ENCODE measurements around the gene PRLH.

Gene PRLH

GRCh38 chr2:237564526-237565131, 1.7 kb upstream of the PRLH start:
- no peak for DNase-seq (ENCODE audit: low read depth in 2 of 2)

GRCh38 chr2:237565974-237566373, 400 bp upstream of the PRLH start:
- DNase-seq (ENCODE audit: low read depth in 2 of 2), result no peak

- no peak for DNase-seq (ENCODE audit: low read depth in 2 of 2)
Observed at GRCh38 chr2:237567276-237568029, 1.1 kb downstream of the PRLH start.

- no peak for DNase-seq (ENCODE audit: low read depth in 2 of 2)
Observed at GRCh38 chr2:237568121-237568660, 1.8 kb downstream of the PRLH start.

GRCh38 chr2:237569041-237569440, 2.7 kb downstream of the PRLH start:
- no peak for DNase-seq (ENCODE audit: low read depth in 2 of 2)

- DNase-seq (ENCODE audit: low read depth in 2 of 2), result no peak
Observed at GRCh38 chr2:237569896-237570295, 3.5 kb downstream of the PRLH start.

- DNase-seq (ENCODE audit: low read depth in 2 of 2), result no peak
Observed at GRCh38 chr2:237570776-237571335, 4.5 kb downstream of the PRLH start.

- DNase-seq (ENCODE audit: low read depth in 2 of 2), result no peak
Observed at GRCh38 chr2:237571551-237571950, 5.2 kb downstream of the PRLH start.

GRCh38 chr2:237572021-237572741, 5.8 kb downstream of the PRLH start:
- peak; percentile 67 to 77 for DNase-seq (ENCODE audit: low read depth in 2 of 2)

GRCh38 chr2:237572742-237573101, 6.3 kb downstream of the PRLH start:
- no peak for DNase-seq (ENCODE audit: low read depth in 2 of 2)

- no peak for DNase-seq (ENCODE audit: low read depth in 2 of 2)
Observed at GRCh38 chr2:237573721-237574415, 7.5 kb downstream of the PRLH start.

- DNase-seq (ENCODE audit: low read depth in 2 of 2), result no peak
Observed at GRCh38 chr2:237574467-237574866, 8.1 kb downstream of the PRLH start.

- DNase-seq (ENCODE audit: low read depth in 2 of 2), result no peak
Observed at GRCh38 chr2:237574894-237575868, 8.8 kb downstream of the PRLH start.

- no peak for DNase-seq (ENCODE audit: low read depth in 2 of 2)
Observed at GRCh38 chr2:237575869-237576862, 9.8 kb downstream of the PRLH start.

GRCh38 chr2:237576974-237577373, 10.6 kb downstream of the PRLH start:
- no peak for DNase-seq (ENCODE audit: low read depth in 2 of 2)

- DNase-seq (ENCODE audit: low read depth in 2 of 2), result no peak
Observed at GRCh38 chr2:237577458-237577857, 11.1 kb downstream of the PRLH start.

- DNase-seq (ENCODE audit: low read depth in 2 of 2), result no peak
Observed at GRCh38 chr2:237577956-237578870, 11.8 kb downstream of the PRLH start.

GRCh38 chr2:237581326-237581725, 15.0 kb downstream of the PRLH start:
- DNase-seq (ENCODE audit: low read depth in 2 of 2), result no peak

All from stimulated activated CD8-positive, alpha-beta memory T cell treated with anti-CD3 and anti-CD28 coated beads, Interleukin-2, amount 100 ng/mL, for 1 hour (primary cell).